ENCODE measurements around the gene EFHC2.

DNA sequence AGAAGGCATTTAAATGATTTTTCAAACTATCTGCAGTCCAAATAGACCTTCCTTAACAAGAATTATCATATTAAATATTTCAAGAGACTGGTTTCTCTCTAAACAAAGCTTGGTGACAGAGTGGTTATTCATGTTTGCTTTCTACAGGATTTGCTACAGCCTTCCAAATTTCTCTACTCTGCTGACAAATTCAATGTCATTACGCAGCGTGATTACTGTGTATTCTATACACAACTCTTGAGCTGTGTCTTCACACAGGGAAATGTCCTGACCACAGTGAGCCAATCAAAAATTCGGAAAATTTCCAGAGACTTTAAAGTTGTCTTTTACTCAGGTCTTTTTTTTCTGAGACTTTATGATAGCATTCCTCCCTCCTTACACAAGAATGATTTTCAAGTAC is 75.6 kb downstream of the EFHC2 start:
- TF ChIP-seq, protein P1, sequence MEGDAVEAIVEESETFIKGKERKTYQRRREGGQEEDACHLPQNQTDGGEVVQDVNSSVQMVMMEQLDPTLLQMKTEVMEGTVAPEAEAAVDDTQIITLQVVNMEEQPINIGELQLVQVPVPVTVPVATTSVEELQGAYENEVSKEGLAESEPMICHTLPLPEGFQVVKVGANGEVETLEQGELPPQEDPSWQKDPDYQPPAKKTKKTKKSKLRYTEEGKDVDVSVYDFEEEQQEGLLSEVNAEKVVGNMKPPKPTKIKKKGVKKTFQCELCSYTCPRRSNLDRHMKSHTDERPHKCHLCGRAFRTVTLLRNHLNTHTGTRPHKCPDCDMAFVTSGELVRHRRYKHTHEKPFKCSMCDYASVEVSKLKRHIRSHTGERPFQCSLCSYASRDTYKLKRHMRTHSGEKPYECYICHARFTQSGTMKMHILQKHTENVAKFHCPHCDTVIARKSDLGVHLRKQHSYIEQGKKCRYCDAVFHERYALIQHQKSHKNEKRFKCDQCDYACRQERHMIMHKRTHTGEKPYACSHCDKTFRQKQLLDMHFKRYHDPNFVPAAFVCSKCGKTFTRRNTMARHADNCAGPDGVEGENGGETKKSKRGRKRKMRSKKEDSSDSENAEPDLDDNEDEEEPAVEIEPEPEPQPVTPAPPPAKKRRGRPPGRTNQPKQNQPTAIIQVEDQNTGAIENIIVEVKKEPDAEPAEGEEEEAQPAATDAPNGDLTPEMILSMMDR (IDR thresholded peaks at IDR 0.05) = no peak
- no peak for TF ChIP-seq POLR2A (IDR thresholded peaks at IDR 0.05)

Measured in lower leg skin (tissue), 3 donors.